Activated T-cell treated with anti-CD3 and anti-CD28 coated beads, Interleukin-2, amount 50 U/mL, for 24 hours (primary cell): ENCODE data around the gene PUM2.

Experiments
- DNase-seq: peaks from one replicate; pipeline ENCODE4 v3.0.0-alpha.2; 2020
- H3K27ac Mint-ChIP-seq: 2 replicates; pipeline ENCODE4 v1.8.0; 2020; ENCODE audit warnings: mild to moderate bottlenecking, mixed read lengths
- H3K27me3 Mint-ChIP-seq: 2 replicates; pipeline ENCODE4 v1.8.0; 2020; ENCODE audit warnings: mixed read lengths
- H3K36me3 Mint-ChIP-seq: 2 replicates; pipeline ENCODE4 v1.8.0; 2020; ENCODE audit warnings: low read depth, mixed read lengths
- H3K4me1 Mint-ChIP-seq: 2 replicates; pipeline ENCODE4 v1.8.0; 2020; ENCODE audit warnings: low read depth, mixed read lengths
- H3K4me3 Mint-ChIP-seq: 2 replicates; pipeline ENCODE4 v1.8.0; 2020; ENCODE audit warnings: mild to moderate bottlenecking, moderate library complexity, mixed read lengths
- H3K9me3 Mint-ChIP-seq: 2 replicates; pipeline ENCODE4 v1.8.0; 2020; ENCODE audit warnings: mixed read lengths

The PUM2 gene

GRCh38 chr2:20220806-20221554 lies 129.7 kb downstream of the PUM2 start:
- Mint-ChIP-seq H3K9me3 (no peaks in the 10 kb centered on the region), H3K4me1 (peaks cover 6% of the 10 kb centered on the region), H3K36me3 (no peaks in the 10 kb centered on the region), H3K27me3 (peaks cover 54% of the 10 kb centered on the region), H3K27ac (no peak overlapping the region), H3K4me3 (no peak overlapping the region)
- no peak for DNase-seq

DNA sequence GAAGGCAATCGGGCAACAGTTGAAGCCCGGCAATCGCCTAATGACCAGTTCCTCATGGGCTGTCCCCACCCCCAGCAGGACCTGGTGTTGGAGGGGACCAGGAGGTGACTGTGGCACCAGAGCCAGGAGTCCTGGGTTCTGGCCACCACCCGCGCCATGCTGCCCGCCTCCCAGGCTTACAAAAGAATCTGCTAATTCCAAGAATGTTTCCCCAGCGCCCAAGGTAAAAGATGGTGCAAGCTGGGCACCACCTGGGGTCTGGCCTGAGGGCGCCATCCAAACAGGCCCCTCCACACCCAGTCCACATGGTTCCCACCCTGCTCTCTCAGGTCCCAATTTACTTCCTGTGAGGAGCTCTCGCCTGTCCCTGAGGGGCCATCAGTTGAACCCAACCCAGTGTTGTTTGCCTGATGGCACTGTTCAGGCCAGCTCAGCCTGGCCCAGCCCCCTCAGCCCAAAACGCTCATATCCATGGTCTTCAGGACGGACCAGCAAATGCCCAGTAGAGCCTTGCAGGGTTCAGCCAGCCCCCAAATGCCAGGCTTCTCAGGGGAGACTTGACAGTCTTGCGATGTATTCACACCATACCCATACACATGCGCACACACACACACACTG lies 130.8 kb downstream of the PUM2 start:
- H3K4me1 Mint-ChIP-seq, result no peaks in the 10 kb centered on the region
- no peaks in the 10 kb centered on the region for H3K9me3 Mint-ChIP-seq
- DNase-seq, result no peak
- H3K27ac Mint-ChIP-seq, result no peak overlapping the region
- H3K4me3 Mint-ChIP-seq, result no peak overlapping the region
- H3K36me3 Mint-ChIP-seq, result no peaks in the 10 kb centered on the region
- peaks cover 46% of the 10 kb centered on the region for H3K27me3 Mint-ChIP-seq

- H3K4me3 Mint-ChIP-seq, result no peak overlapping the region
- H3K4me1 Mint-ChIP-seq, result no peaks in the 10 kb centered on the region
- no peaks in the 10 kb centered on the region for H3K9me3 Mint-ChIP-seq
- H3K27ac Mint-ChIP-seq, result no peak overlapping the region
- H3K36me3 Mint-ChIP-seq, result no peaks in the 10 kb centered on the region
- peaks cover 46% of the 10 kb centered on the region for H3K27me3 Mint-ChIP-seq
- DNase-seq, result no peak
Observed at GRCh38 chr2:20218331-20219320, 132.0 kb downstream of the PUM2 start.

GRCh38 chr2:20217041-20217970 lies 133.3 kb downstream of the PUM2 start:
- Mint-ChIP-seq H3K4me3 (no peak overlapping the region), H3K36me3 (no peaks in the 10 kb centered on the region), H3K27me3 (peaks cover 37% of the 10 kb centered on the region), H3K9me3 (no peaks in the 10 kb centered on the region), H3K4me1 (no peaks in the 10 kb centered on the region), H3K27ac (no peak overlapping the region)
- DNase-seq, result no peak

- no peaks in the 10 kb centered on the region for H3K4me1 Mint-ChIP-seq
- H3K4me3 Mint-ChIP-seq, result no peak overlapping the region
- H3K27me3 Mint-ChIP-seq, result peaks cover 27% of the 10 kb centered on the region
- no peaks in the 10 kb centered on the region for H3K36me3 Mint-ChIP-seq
- DNase-seq, result no peak
- H3K27ac Mint-ChIP-seq, result no peak overlapping the region
- no peaks in the 10 kb centered on the region for H3K9me3 Mint-ChIP-seq
Observed at GRCh38 chr2:20216130-20217025, 134.3 kb downstream of the PUM2 start.

DNA sequence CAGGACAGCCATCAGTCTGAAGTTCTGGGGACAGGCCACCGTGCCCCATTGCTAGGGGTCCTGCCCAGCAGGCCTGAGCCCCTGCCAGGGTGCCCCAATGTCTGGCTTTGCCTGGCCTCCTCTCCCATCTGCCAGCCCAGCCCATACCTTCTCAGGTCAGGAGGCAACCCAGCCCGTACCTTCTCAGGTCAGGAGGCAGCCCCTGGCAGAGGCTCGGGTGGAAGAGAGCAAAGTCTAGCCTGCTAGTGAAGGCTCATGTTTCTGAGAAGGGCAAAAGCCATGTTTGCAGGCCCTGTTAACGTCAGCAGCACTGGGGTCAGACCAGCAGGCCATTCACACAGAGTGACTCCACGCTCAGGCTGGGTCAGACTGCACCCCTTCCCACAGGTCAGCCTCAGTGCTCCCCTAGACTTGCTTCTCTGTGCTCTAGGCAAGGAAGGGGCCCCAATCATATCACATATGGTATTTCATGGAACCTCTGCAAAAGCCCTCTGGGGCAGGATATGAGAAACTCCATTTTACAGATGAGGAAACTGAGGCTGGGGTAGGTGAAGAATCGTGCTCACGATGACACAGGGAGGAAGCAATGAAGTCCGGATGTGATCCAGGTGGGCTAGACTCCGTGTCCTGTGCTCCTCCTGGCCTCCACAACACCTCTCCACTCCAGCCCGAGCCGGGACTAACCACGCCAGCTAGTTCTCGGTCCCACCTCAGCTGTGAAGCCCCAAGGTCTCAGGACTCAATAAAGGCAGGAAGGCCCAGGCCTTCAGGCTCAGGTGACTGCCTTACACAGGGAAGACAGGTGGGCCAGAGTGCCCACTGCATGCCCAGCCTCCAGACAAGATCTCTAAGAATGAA lies 135.2 kb downstream of the PUM2 start:
- H3K27me3 Mint-ChIP-seq, result peaks cover 19% of the 10 kb centered on the region
- H3K4me3 Mint-ChIP-seq, result no peak overlapping the region
- H3K4me1 Mint-ChIP-seq, result no peaks in the 10 kb centered on the region
- no peaks in the 10 kb centered on the region for H3K36me3 Mint-ChIP-seq
- DNase-seq, result no peak
- no peak overlapping the region for H3K27ac Mint-ChIP-seq
- H3K9me3 Mint-ChIP-seq, result no peaks in the 10 kb centered on the region

- Mint-ChIP-seq H3K27me3 (peaks cover 12% of the 10 kb centered on the region), H3K4me3 (no peak overlapping the region), H3K4me1 (no peaks in the 10 kb centered on the region), H3K9me3 (no peaks in the 10 kb centered on the region), H3K27ac (no peak overlapping the region), H3K36me3 (no peaks in the 10 kb centered on the region)
- DNase-seq, result no peak
Observed at GRCh38 chr2:20214566-20215182, 136.0 kb downstream of the PUM2 start.

DNA sequence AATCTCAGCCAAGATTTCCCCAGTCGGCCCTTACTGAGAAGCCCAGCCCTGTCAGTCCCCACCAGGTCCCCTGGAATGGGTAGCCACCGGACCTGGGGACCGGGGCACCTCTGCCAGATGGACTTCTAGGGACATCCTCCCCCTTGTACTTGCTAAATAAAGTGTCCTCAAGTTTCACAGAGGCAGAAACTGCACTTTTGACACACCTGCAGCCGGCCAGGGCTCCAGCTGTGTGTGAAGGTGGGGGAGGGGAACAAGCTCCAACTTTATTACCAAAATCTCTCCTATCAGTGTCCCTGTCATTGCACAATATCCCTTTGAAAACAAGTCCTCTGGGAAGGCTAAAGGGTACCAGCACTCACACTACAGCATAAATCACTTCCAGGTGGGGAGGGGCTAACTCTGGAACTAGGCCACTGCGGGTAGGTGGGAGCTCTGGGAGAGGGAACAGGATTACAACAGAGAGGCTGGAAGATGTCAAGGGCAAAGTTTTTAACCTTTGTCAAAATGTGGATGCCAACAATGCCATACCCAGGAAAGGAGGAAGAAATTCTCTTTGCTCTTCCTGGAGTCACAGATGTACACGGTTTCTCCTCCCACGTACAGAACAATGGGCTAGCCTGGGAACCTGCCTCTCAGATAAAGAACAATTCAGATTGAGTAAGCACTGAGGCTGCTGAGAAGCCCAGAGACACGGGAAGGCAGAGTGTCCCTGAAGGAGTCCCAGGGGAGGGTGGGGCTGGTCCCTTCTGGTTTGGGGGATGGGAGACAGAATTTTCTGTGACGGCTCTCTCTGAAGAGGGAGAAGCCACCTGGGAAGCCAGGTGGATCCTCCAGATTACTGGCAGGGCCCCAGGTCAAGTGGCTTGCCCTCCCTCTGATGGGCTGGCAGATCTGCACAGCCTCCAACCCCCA lies 136.7 kb downstream of the PUM2 start:
- H3K9me3 Mint-ChIP-seq, result no peaks in the 10 kb centered on the region
- no peaks in the 10 kb centered on the region for H3K36me3 Mint-ChIP-seq
- H3K4me3 Mint-ChIP-seq, result no peak overlapping the region
- H3K27ac Mint-ChIP-seq, result no peak overlapping the region
- H3K4me1 Mint-ChIP-seq, result no peaks in the 10 kb centered on the region
- DNase-seq, result no peak
- peaks cover 7% of the 10 kb centered on the region for H3K27me3 Mint-ChIP-seq

DNA sequence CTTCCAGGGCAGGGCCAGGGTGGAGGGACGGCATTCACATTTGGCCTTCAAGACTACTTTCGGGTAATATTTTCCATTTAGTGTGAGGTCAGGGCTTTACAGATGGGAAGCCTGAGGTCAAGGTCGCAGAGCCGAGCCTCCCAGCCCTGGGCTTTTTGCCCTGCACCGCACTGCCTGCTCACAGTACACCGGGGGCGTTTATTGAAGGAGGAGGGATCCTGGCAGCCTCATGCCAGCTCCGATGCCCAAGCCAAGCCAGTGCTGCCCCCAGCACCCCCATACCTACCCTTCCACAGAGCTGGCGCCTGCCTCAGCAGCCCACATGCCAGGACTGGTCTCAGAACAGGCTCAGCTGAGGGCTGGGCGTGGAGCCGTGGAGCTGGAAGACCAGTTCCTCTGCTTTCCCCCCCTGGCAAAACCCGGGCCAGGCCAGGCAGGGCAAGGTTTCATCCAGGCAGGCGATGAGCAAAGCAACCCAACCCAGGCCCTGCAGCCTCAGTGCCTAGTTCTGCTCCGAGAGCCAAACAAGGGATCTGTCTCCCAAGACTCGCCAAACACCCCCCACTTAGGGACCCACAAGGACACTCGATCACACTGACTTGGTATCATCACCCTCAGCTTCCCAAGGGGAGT lies 137.7 kb downstream of the PUM2 start:
- Mint-ChIP-seq H3K4me3 (no peak overlapping the region), H3K27ac (no peak overlapping the region), H3K4me1 (no peaks in the 10 kb centered on the region), H3K27me3 (peaks cover 3% of the 10 kb centered on the region), H3K36me3 (no peaks in the 10 kb centered on the region), H3K9me3 (no peaks in the 10 kb centered on the region)
- no peak for DNase-seq

GRCh38 chr2:20212459-20212870 lies 138.2 kb downstream of the PUM2 start:
- no peak overlapping the region for H3K27ac Mint-ChIP-seq
- no peak for DNase-seq
- no peaks in the 10 kb centered on the region for H3K4me1 Mint-ChIP-seq
- no peaks in the 10 kb centered on the region for H3K27me3 Mint-ChIP-seq
- H3K36me3 Mint-ChIP-seq, result no peaks in the 10 kb centered on the region
- H3K4me3 Mint-ChIP-seq, result no peak overlapping the region
- H3K9me3 Mint-ChIP-seq, result no peaks in the 10 kb centered on the region

DNA sequence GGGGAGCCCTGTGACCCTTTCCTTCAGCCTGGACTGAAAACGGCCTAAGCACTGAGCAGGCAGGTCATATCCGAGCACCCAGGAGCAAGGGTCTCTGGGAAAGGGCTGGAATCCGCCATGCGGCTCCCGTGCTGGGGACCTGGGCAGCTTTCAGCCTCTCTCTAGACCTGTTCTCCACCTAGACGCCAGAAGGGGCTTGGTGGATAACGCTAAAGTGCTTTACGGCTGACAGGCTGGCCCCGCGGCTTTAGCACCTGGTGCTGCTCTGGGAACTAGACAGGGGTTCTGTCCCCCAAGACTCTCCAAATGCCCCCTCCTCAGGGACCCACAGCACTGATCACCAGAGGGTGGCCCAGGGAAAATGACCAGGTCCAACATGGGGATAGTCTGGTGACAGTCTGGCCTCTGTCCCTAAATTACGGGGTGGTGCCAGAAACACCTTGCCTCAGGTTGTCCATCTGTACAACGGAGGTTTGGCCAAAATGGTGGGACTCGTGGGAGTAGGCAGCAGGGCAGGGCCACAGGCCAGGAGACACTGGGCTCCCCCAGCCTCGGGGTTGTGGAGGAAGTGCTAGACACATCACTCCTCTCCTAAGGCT lies 138.7 kb downstream of the PUM2 start:
- Mint-ChIP-seq H3K9me3 (no peaks in the 10 kb centered on the region), H3K36me3 (no peaks in the 10 kb centered on the region), H3K4me1 (no peaks in the 10 kb centered on the region), H3K4me3 (no peak overlapping the region), H3K27ac (no peak overlapping the region), H3K27me3 (no peaks in the 10 kb centered on the region)
- no peak for DNase-seq
